Natural killer cell (primary cell): Measurements from ENCODE around the gene VDAC2. TPM values are rescaled to one million over a fixed set of nuclear protein-coding genes. Genes with fewer than 3 reads are reported as not detected.

Source experiments
- ATAC-seq, 3 donors: fragments of 150-1000 bp in 2 of 3; fragments of 200-7000 bp in 1 of 3; cut with Tn5 transposase; 1 replicate in 1 of 3; 2 replicates in 2 of 3; pipeline ENCODE4 v1.10.0; 2021; ENCODE audit warnings: mild to moderate bottlenecking in 2 of 3, moderate library complexity in 2 of 3
- DNase-seq, 2 donors: peaks; one replicate each; pipeline versions ENCODE4 v3.0.0 to v3.0.0-alpha.2; 2013 to 2021; ENCODE audit warnings: mixed read lengths in 1 of 2
- H3K27ac ChIP-seq: one replicate; pipeline ENCODE4 v1.5.1; 2013; ENCODE audit warnings: mild to moderate bottlenecking, low read length
- H3K27me3 ChIP-seq: one replicate; pipeline ENCODE4 v1.6.1; 2013; ENCODE audit warnings: low read length; ENCODE audit not compliant: control insufficient read depth, insufficient read depth
- H3K36me3 ChIP-seq: one replicate; pipeline ENCODE4 v1.6.1; 2013; ENCODE audit warnings: low read length; ENCODE audit not compliant: control insufficient read depth, insufficient read depth
- H3K4me1 ChIP-seq: one replicate; pipeline ENCODE4 v1.6.1; 2013; ENCODE audit warnings: low read length; ENCODE audit not compliant: control insufficient read depth, insufficient read depth
- H3K4me3 ChIP-seq: one replicate; pipeline ENCODE4 v1.5.1; 2013; ENCODE audit warnings: low read length
- H3K9me3 ChIP-seq: one replicate; pipeline ENCODE4 v1.6.1; 2013; ENCODE audit warnings: low read length; ENCODE audit not compliant: control insufficient read depth, insufficient read depth
- H3K27ac Mint-ChIP-seq, 2 donors: one replicate each; pipeline ENCODE4 v1.8.0; 2022; ENCODE audit warnings: mild to moderate bottlenecking in 2 of 2, mixed read lengths in 2 of 2, moderate library complexity in 1 of 2
- H3K27me3 Mint-ChIP-seq, 2 donors: one replicate each; pipeline ENCODE4 v1.8.0; 2022; ENCODE audit warnings: low read depth in 2 of 2, mixed read lengths in 2 of 2
- H3K36me3 Mint-ChIP-seq: one replicate; pipeline ENCODE4 v1.8.0; 2022; ENCODE audit warnings: mixed read lengths
- H3K4me1 Mint-ChIP-seq, 2 donors: one replicate each; pipeline ENCODE4 v1.8.0; 2022; ENCODE audit warnings: mixed read lengths in 2 of 2
- H3K4me3 Mint-ChIP-seq: one replicate; pipeline ENCODE4 v1.8.0; 2022; ENCODE audit warnings: mild to moderate bottlenecking, moderate library complexity, mixed read lengths
- H3K9me3 Mint-ChIP-seq, 2 donors: one replicate each; pipeline ENCODE4 v1.8.0; 2022; ENCODE audit warnings: mixed read lengths in 2 of 2
- WGBS: methylation state at CpG from one replicate; pipeline ENCODE4 v1.1.7; 2013; ENCODE audit warnings: missing lambda C conversion rate; ENCODE audit not compliant: insufficient coverage; 5-methylcytosine and 5-hydroxymethylcytosine counted together
- intact Hi-C: fragments of 100-400 bp; cut with micrococcal nuclease; formaldehyde crosslinking; loops from one replicate; pipeline ENCODE4 v1.14.2; 2022
- total RNA-seq, 4 donors: library from RNA; stranded (reverse); fragments of 120-200 nt in 1 of 4; gene quantifications; one replicate each; pipeline versions ENCODE4 v1.2.3 to v1.2.4, GENCODE V29; 2013 to 2022
- TF ChIP-seq, protein P1 (sequence below): fragments of 200-600 bp; IDR thresholded peaks from one replicate; pipeline ENCODE4 v1.8.0; 2022; ENCODE audit warnings: antibody characterized with exemption

Gene VDAC2, protein sequence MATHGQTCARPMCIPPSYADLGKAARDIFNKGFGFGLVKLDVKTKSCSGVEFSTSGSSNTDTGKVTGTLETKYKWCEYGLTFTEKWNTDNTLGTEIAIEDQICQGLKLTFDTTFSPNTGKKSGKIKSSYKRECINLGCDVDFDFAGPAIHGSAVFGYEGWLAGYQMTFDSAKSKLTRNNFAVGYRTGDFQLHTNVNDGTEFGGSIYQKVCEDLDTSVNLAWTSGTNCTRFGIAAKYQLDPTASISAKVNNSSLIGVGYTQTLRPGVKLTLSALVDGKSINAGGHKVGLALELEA
- 100 to 1,000 TPM; 110 to 124 (median 117) TPM for total RNA-seq
- 73.3 TPM for total RNA-seq (2013)

DNA sequence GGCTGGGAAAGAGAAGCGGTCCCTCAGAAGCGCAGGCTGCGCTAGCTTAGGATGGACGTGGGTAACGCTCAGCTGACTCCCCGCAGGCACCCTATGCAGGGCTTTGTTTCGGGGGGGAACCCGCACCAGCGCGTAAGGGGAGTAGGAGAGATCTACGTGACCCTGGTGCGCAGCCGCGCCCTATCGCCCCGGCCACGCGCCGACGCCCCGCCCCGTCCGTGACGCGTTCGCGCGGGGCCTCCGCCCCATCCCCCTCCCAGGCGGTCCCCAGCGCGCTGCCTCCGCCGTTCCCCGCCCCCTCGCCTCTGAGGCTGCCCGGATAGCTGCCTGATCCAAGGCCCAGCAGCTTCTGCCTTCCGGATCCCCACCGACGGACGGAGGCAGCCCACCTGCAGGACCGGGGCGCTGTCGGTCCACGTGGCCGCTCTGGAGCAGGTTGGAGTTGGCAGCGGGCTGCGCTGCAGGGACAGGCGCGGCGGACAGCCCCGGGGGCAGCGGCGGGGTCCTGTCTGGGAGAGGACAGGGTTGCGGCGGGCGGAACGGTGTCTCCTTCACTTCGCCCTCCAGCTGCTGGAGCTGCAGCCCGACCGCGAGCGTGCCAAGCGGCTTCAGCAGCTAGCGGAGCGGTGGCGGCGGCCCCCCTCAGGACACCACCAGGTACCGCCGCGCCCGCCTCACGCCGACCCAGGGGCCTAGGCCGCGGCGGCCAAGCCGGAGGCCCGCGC is at the start of gene VDAC2:
VDAC2 (plus strand) TSS at position 515 of the 725 bp plus-strand sequence. CDS start 363 bp downstream, outside the sequence.
- Histone ChIP-seq H3K27me3 (no peaks in the 10 kb centered on the region), H3K4me1 (peaks cover 18% of the 10 kb centered on the region), H3K36me3 (peaks cover 26% of the 10 kb centered on the region), H3K4me3 (peak within 1 kb of the TSS; percentile 97), H3K9me3 (no peaks in the 10 kb centered on the region), H3K27ac (peak within 1 kb of the TSS; percentile 100)
- Mint-ChIP-seq H3K36me3 (no peaks in the 10 kb centered on the region), H3K9me3 (no peaks in the 10 kb centered on the region), H3K27ac (peak within 1 kb of the TSS; percentile 95 to 99), H3K4me1 (peaks cover 16 to 28% of the 10 kb centered on the region in 2 donors), H3K27me3 (no peaks in the 10 kb centered on the region), H3K4me3 (peak within 1 kb of the TSS; percentile 100)
- WGBS = under 1% methylated on average over 80 of the region's 80 CpGs
- TF ChIP-seq, protein P1, sequence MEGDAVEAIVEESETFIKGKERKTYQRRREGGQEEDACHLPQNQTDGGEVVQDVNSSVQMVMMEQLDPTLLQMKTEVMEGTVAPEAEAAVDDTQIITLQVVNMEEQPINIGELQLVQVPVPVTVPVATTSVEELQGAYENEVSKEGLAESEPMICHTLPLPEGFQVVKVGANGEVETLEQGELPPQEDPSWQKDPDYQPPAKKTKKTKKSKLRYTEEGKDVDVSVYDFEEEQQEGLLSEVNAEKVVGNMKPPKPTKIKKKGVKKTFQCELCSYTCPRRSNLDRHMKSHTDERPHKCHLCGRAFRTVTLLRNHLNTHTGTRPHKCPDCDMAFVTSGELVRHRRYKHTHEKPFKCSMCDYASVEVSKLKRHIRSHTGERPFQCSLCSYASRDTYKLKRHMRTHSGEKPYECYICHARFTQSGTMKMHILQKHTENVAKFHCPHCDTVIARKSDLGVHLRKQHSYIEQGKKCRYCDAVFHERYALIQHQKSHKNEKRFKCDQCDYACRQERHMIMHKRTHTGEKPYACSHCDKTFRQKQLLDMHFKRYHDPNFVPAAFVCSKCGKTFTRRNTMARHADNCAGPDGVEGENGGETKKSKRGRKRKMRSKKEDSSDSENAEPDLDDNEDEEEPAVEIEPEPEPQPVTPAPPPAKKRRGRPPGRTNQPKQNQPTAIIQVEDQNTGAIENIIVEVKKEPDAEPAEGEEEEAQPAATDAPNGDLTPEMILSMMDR = no peak
- intact Hi-C loops = loop anchor here (1.0 to 2.0 kb wide), 5 partner anchors 20 to 1034 kb away; partner anchors contain the start of gene KAT6B
- DNase-seq (peak; percentile 98), ATAC-seq (peak; percentile 89 to 96 (median 90))

DNA sequence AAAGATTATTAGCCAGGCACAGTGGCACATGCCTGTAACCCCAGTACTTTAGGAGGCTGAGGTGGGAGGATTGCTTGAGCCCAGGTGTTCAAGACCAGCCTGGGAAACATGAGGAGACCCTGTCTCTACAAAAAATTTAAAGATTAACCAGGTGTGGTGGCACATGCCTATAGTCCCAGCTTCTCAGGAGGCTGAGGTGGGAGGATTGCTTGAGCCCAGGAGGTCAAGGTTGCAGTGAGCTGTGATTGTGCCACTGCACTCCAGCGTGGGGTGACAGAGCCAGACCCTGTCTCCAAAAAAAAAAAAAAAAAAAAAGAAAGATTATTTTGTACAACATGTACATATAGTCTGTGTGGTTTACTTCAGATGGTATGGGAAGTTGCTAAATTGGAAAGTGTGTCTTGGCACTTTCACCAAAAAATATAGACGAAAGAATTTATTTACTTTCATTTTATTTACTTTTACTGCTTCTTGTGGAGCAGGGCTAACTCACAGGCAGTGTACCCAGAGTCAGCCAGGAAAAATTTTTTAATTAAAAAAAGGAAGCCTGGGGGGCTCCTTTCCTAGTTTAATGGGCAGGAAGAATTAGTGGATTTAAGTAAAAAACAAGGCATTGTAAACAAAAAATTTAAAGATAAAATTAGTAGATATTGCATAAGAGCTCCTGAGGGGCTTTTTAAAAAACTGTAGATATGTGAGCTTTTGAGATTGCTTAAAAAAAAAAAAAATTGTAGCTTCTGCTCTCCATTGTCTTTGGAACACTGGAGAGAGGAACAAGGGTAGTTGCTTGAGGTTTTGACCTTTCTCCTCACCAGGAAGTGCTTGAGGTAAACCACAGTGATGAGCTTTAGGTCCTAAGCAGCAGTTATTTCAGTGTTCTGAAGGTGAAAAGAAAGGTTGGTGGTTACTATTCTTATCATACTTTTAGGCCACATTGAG is 44.6 kb upstream of the VDAC2 start:
- no peaks in the 10 kb centered on the region for H3K36me3 Mint-ChIP-seq
- intact Hi-C loops = no loop called here
- H3K4me3 ChIP-seq = no peak overlapping the region

DNA sequence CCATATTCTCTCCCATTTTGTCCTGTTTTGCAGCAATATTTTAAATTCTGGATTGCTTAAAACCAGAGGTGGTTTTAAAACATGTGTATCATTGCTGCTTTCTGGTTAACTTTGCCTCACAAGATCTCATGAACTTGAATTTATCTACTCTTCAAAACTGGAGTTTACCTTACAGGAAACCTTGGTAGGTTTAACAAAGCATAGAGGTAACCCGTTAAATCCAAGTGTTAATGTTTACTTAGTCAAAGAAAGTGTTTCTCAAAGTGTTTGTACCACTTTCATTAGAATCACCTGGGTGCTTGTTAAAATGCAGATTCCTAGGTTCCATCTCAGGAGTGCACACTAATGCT is 44.0 kb upstream of the VDAC2 start:
- peaks cover 28 to 32% of the 10 kb centered on the region in 2 donors for H3K4me1 Mint-ChIP-seq

More for the DNA sequence above, 44.6 kb upstream of the VDAC2 start:
- DNase-seq (peak in 1 of 2 donors; percentile 52), ATAC-seq (peak; percentile 67 to 79 (median 76))
- Mint-ChIP-seq H3K27me3 (no peaks in the 10 kb centered on the region), H3K27ac (peak overlapping the region; percentile 80), H3K4me1 (peaks cover 28 to 36% of the 10 kb centered on the region in 2 donors), H3K9me3 (no peaks in the 10 kb centered on the region), H3K4me3 (peak overlapping the region; percentile 83)
- TF ChIP-seq, protein P1 = no peak
- peaks cover 27% of the 10 kb centered on the region for H3K4me1 ChIP-seq
- WGBS = 20% methylated on average over 1 of the region's 2 CpGs
- H3K36me3 ChIP-seq = peaks cover 7% of the 10 kb centered on the region
- no peaks in the 10 kb centered on the region for H3K27me3 ChIP-seq
- peak overlapping the region; percentile 70 for H3K27ac ChIP-seq
- no peaks in the 10 kb centered on the region for H3K9me3 ChIP-seq

More for the DNA sequence above, 44.0 kb upstream of the VDAC2 start:
- H3K36me3 Mint-ChIP-seq = no peaks in the 10 kb centered on the region
- H3K27ac Mint-ChIP-seq = peak overlapping the region; percentile 80
- H3K27me3 ChIP-seq = no peaks in the 10 kb centered on the region
- H3K9me3 ChIP-seq = no peaks in the 10 kb centered on the region
- ATAC-seq (peak; percentile 27 to 53 (median 40)), DNase-seq (no peak)
- peaks cover 27% of the 10 kb centered on the region for H3K4me1 ChIP-seq
- intact Hi-C loops = no loop called here
- 20% methylated on average over 1 of the region's 1 CpG for WGBS
- H3K36me3 ChIP-seq = peaks cover 7% of the 10 kb centered on the region
- peak overlapping the region; percentile 70 for H3K27ac ChIP-seq
- H3K4me3 ChIP-seq = peak overlapping the region; percentile 3
- TF ChIP-seq, protein P1 = no peak
- no peaks in the 10 kb centered on the region for H3K9me3 Mint-ChIP-seq
- peak overlapping the region; percentile 83 for H3K4me3 Mint-ChIP-seq
- H3K27me3 Mint-ChIP-seq = no peaks in the 10 kb centered on the region
